Hematopoietic multipotent progenitor cell treated with erythropoietin and hydrocortisone succinate and interleukin-3 and kit ligand, for 8 days (in vitro differentiated cells): ENCODE results near the gene AFAP1.

Experiments used
- DNase-seq: peaks from one replicate; pipeline ENCODE4 v3.0.0-alpha.2; 2015

Gene AFAP1

GRCh38 chr4:7747566-7747965, 192.1 kb downstream of the AFAP1 start:
- DNase-seq: no peak

GRCh38 chr4:7747062-7747385, 192.6 kb downstream of the AFAP1 start:
- no peak for DNase-seq

- DNase-seq: no peak
These were observed 193.2 kb downstream of the AFAP1 start for GRCh38 chr4:7746351-7747061.

- DNase-seq: no peak
These were observed 194.3 kb downstream of the AFAP1 start for GRCh38 chr4:7745301-7745885.

- no peak for DNase-seq
These were observed 195.4 kb downstream of the AFAP1 start for GRCh38 chr4:7744142-7744804.

- DNase-seq: no peak
These were observed 196.8 kb downstream of the AFAP1 start for GRCh38 chr4:7742807-7743280.

- DNase-seq: no peak
These were observed 197.5 kb downstream of the AFAP1 start for GRCh38 chr4:7741946-7742806.

GRCh38 chr4:7740866-7741525, 198.7 kb downstream of the AFAP1 start:
- no peak for DNase-seq

- no peak for DNase-seq
These were observed 199.5 kb downstream of the AFAP1 start for GRCh38 chr4:7739918-7740865.

GRCh38 chr4:7739077-7739917, 200.4 kb downstream of the AFAP1 start:
- DNase-seq: no peak

GRCh38 chr4:7738458-7739076, 201.1 kb downstream of the AFAP1 start:
- no peak for DNase-seq

- DNase-seq: no peak
These were observed 201.8 kb downstream of the AFAP1 start for GRCh38 chr4:7737752-7738457.

- DNase-seq: no peak
These were observed 202.4 kb downstream of the AFAP1 start for GRCh38 chr4:7737268-7737645.

GRCh38 chr4:7736436-7737267, 203.0 kb downstream of the AFAP1 start:
- DNase-seq: no peak

- DNase-seq: no peak
These were observed 203.7 kb downstream of the AFAP1 start for GRCh38 chr4:7735961-7736360.

- no peak for DNase-seq
These were observed 204.3 kb downstream of the AFAP1 start for GRCh38 chr4:7735395-7735794.

- DNase-seq: no peak
These were observed 204.9 kb downstream of the AFAP1 start for GRCh38 chr4:7734651-7735260.
